Adrenal gland (tissue), 5 donors: ENCODE results near the gene RGCC.
"Not testable (repeated sequence)": the region's sequence is repeated elsewhere in the genome, so short reads cannot be mapped to it uniquely, and the experiment has no call there.

ENCODE experiments used
- POLR2A ChIP-seq, 2 donors: fragments of 450-650 bp; IDR thresholded peaks; one replicate each; pipeline ENCODE4 v1.6.1; 2017; ENCODE audit warnings: antibody characterized with exemption in 2 of 2, mild to moderate bottlenecking in 2 of 2, moderate library complexity in 1 of 2
- TF ChIP-seq, protein P1 (sequence below), 6 experiments: fragments of 450-650 bp in 4 of 6; fragments of 200-600 bp in 2 of 6; sonication (generic) in 1 of 6; IDR thresholded peaks; 1 replicate in 5 of 6; 2 replicates in 1 of 6; pipeline versions ENCODE4 v1.5.1 to v1.8.0; 2016 to 2021; ENCODE audit warnings: antibody characterized with exemption in 6 of 6, mild to moderate bottlenecking in 2 of 6, moderate library complexity in 1 of 6
- donor health status: DM: no; HTN: no; CAD: no.

DNA sequence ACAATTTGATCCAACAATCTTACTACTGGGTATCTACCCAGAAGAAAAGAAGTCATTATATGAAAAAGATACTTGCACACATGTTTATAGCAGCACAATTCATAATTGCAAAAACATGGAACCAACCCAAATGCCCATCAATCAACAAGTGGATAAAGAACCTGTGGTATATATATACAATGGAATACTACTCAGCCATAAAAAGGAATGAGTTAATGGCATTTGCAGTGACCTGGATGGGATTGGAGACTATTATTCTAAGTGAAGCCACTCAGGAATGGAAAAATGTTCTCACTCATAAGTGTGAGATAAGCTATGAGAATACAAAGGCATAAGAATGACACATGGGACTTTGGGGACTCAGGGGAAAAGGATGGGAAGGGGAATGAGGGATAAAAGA is 47.3 kb downstream of the RGCC start:
- TF ChIP-seq POLR2A (IDR thresholded peaks at IDR 0.05) = not testable (repeated sequence)
- TF ChIP-seq, protein P1, sequence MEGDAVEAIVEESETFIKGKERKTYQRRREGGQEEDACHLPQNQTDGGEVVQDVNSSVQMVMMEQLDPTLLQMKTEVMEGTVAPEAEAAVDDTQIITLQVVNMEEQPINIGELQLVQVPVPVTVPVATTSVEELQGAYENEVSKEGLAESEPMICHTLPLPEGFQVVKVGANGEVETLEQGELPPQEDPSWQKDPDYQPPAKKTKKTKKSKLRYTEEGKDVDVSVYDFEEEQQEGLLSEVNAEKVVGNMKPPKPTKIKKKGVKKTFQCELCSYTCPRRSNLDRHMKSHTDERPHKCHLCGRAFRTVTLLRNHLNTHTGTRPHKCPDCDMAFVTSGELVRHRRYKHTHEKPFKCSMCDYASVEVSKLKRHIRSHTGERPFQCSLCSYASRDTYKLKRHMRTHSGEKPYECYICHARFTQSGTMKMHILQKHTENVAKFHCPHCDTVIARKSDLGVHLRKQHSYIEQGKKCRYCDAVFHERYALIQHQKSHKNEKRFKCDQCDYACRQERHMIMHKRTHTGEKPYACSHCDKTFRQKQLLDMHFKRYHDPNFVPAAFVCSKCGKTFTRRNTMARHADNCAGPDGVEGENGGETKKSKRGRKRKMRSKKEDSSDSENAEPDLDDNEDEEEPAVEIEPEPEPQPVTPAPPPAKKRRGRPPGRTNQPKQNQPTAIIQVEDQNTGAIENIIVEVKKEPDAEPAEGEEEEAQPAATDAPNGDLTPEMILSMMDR (IDR thresholded peaks at IDR 0.05) = not testable (repeated sequence)
